HepG2 (cell line): ENCODE data around the gene PDGFA. TPM values are rescaled to one million over a fixed set of nuclear protein-coding genes. Genes with fewer than 3 reads are reported as not detected.
A peak's percentile ranks its signal among the peaks of the same experiment; 100 is the strongest.

Experiments used
- ATAC-seq: fragments of 200-7000 bp; cut with Tn5 transposase; 3 replicates; pipeline ENCODE4 v1.9.1; 2020; ENCODE audit warnings: mild to moderate bottlenecking, moderate library complexity
- BruUV-seq: library from RNA; stranded (reverse); fragments of 400-500 nt; replicated peaks from 2 replicates; lab custom pipeline; 2021; lab: Mats Ljungman, UMichigan
- CTCF ChIA-PET: fragments of 300-600 bp; formaldehyde crosslinking; extraction: SDS; loops from one replicate; lab custom pipeline; 2021; ENCODE audit warnings: low total read pairs, inconsistent platforms, low intra/inter-chr PET ratio; lab: Yijun Ruan, JAX
- POLR2A ChIA-PET: fragments of 350-600 bp; sonication (Branson Sonifier 250); formaldehyde crosslinking; loops from one replicate; lab custom pipeline; 2020; ENCODE audit warnings: antibody characterized with exemption, inconsistent platforms; lab: Yijun Ruan, JAX
- DNase-seq: peaks from one replicate; pipeline ENCODE4 v3.0.0-alpha.2; 2015; ENCODE audit warnings: low spot score
- FAIRE-seq: peaks from 3 replicates; lab custom pipeline; 2011; peaks lifted over from hg19 to GRCh38; lab: Jason Lieb, UNC
- H2AFZ ChIP-seq: one replicate; pipeline ENCODE4 v1.6.1; 2011; ENCODE audit warnings: low read length, inconsistent platforms
- H3K27ac ChIP-seq: fragments of 300-600 bp; 3 replicates; pipeline ENCODE4 v1.8.0; 2011; ENCODE audit warnings: mixed run types, mild to moderate bottlenecking, mixed read lengths, low read length, inconsistent platforms; ENCODE audit not compliant: insufficient read depth; ENCODE audit errors: extremely low read length
- H3K27me3 ChIP-seq, 2 experiments: fragments of 200-600 bp in 1 of 2; 2 replicates in 1 of 2; 3 replicates in 1 of 2; pipeline versions ENCODE4 v1.6.0 to v1.8.0; 2011; ENCODE audit warnings: low read length in 2 of 2, mild to moderate bottlenecking in 2 of 2, moderate library complexity in 2 of 2, inconsistent platforms in 1 of 2; ENCODE audit not compliant: insufficient read depth in 2 of 2, control insufficient read depth in 1 of 2
- H3K36me3 ChIP-seq, 2 experiments: fragments of 200-600 bp in 1 of 2; replicated peaks in 1 of 2; 2 replicates in 1 of 2; 3 replicates in 1 of 2; pipeline versions ENCODE4 v1.5.1 to v1.8.0; 2011; ENCODE audit warnings: low read length in 2 of 2, inconsistent platforms in 1 of 2; ENCODE audit not compliant: insufficient read depth in 2 of 2, control insufficient read depth in 1 of 2
- H3K4me1 ChIP-seq: 2 replicates; pipeline ENCODE4 v1.5.1; 2012; ENCODE audit warnings: low read length, inconsistent platforms; ENCODE audit not compliant: insufficient read depth
- H3K4me2 ChIP-seq: 2 replicates; pipeline ENCODE4 v1.6.0; 2011; ENCODE audit warnings: low read depth, low read length, inconsistent platforms
- H3K4me3 ChIP-seq, 3 experiments: fragments of 200-600 bp in 1 of 3; sonication (generic), shearing (Covaris generic) in 1 of 3; replicated peaks in 1 of 3; 2 replicates each; pipeline ENCODE4 v1.5.1; 2011 to 2016; ENCODE audit warnings: low read length in 3 of 3, inconsistent platforms in 2 of 3, low read depth in 2 of 3, mild to moderate bottlenecking in 2 of 3, control low read depth in 1 of 3, mixed read lengths in 1 of 3; ENCODE audit not compliant: insufficient read depth in 1 of 3
- H3K79me2 ChIP-seq: one replicate; pipeline ENCODE4 v1.6.1; 2011; ENCODE audit warnings: low read length, inconsistent platforms; ENCODE audit not compliant: insufficient read depth
- H3K9ac ChIP-seq: 2 replicates; pipeline ENCODE4 v1.6.0; 2011; ENCODE audit warnings: mild to moderate bottlenecking, low read depth, low read length, inconsistent platforms; ENCODE audit not compliant: insufficient read depth
- H3K9me3 ChIP-seq: 2 replicates; pipeline ENCODE4 v1.5.1; 2012; ENCODE audit warnings: mild to moderate bottlenecking, low read length
- H4K20me1 ChIP-seq: 2 replicates; pipeline ENCODE4 v1.6.0; 2011; ENCODE audit warnings: inconsistent platforms, mild to moderate bottlenecking, low read length, moderate library complexity; ENCODE audit not compliant: insufficient read depth
- BCL3 ChIP-seq: sonication (generic); formaldehyde crosslinking; IDR thresholded peaks from 2 replicates; pipeline ENCODE4 v1.5.1; 2020; ENCODE audit warnings: mild to moderate bottlenecking, missing genetic modification reagents, moderate library complexity
- GABPA ChIP-seq, 2 experiments: IDR thresholded peaks; 2 replicates each; pipeline ENCODE4 v1.6.1; 2011 to 2016; ENCODE audit warnings: low read depth in 2 of 2, low read length in 1 of 2, missing biosample characterization in 1 of 2, missing genetic modification characterization in 1 of 2
- NR2F6 ChIP-seq, 2 experiments: IDR thresholded peaks; 2 replicates each; pipeline ENCODE4 v1.6.1; 2016; ENCODE audit warnings: antibody characterized with exemption in 1 of 2, mild to moderate bottlenecking in 1 of 2
- PATZ1 ChIP-seq: sonication (generic); formaldehyde crosslinking; IDR thresholded peaks from 2 replicates; pipeline ENCODE4 v1.4.0; 2020; ENCODE audit warnings: missing genetic modification reagents
- PAXIP1 ChIP-seq: sonication (generic); formaldehyde crosslinking; conservative IDR thresholded peaks from 2 replicates; pipeline ENCODE4 v1.4.0; 2020; ENCODE audit warnings: mild to moderate bottlenecking, missing genetic modification reagents, moderate library complexity
- ZBTB38 ChIP-seq: sonication (generic); formaldehyde crosslinking; IDR thresholded peaks from 2 replicates; pipeline ENCODE4 v1.5.1; 2020; ENCODE audit warnings: mild to moderate bottlenecking, missing genetic modification reagents
- ZFX ChIP-seq: sonication (generic); formaldehyde crosslinking; IDR thresholded peaks from 2 replicates; pipeline ENCODE4 v1.4.0; 2020; ENCODE audit warnings: mild to moderate bottlenecking, low read depth, missing genetic modification reagents, moderate library complexity
- ZNF512B ChIP-seq: sonication (generic); formaldehyde crosslinking; IDR thresholded peaks from 2 replicates; pipeline ENCODE4 v1.5.1; 2020; ENCODE audit warnings: missing genetic modification reagents, mild to moderate bottlenecking, borderline replicate concordance
- ZNF597 ChIP-seq: sonication (generic); formaldehyde crosslinking; IDR thresholded peaks from 2 replicates; pipeline ENCODE4 v1.5.0; 2020; ENCODE audit warnings: missing genetic modification reagents
- ZNF772 ChIP-seq: sonication (generic); formaldehyde crosslinking; IDR thresholded peaks from 2 replicates; pipeline ENCODE4 v1.5.0; 2020; ENCODE audit warnings: mild to moderate bottlenecking, missing genetic modification reagents
- WGBS: methylation state at CpG from one replicate; pipeline ENCODE4 v1.1.6; 2017; ENCODE audit warnings: low lambda C conversion rate; 5-methylcytosine and 5-hydroxymethylcytosine counted together
- in situ Hi-C: cut with HindIII; loops from 2 replicates; pipeline ENCODE4 v1.10.0; 2017; ENCODE audit warnings: low pct_unique_long_range_greater_than_20kb; ENCODE audit not compliant: extremely low pct_ligation_motif_present
- intact Hi-C: fragments of 100-400 bp; cut with micrococcal nuclease; formaldehyde crosslinking; loops from one replicate; pipeline ENCODE4 v1.10.0; 2022; ENCODE audit not compliant: unreplicated experiment
- polyA plus RNA-seq, 8 experiments: library from polyadenylated mRNA; depleted of rRNA in 3 of 8; stranded (reverse) in 7 of 8; unstranded in 1 of 8; fragments of >200 nt; fragmentation: Illumina TruSeq in 4 of 8; extraction: Trizol in 4 of 8; gene quantifications; 2 replicates each; pipeline versions ENCODE4 v1.2.1 to v1.2.3, GENCODE V29; 2011 to 2016; ENCODE audit warnings: low read depth in 4 of 8, missing spikeins in 1 of 8, mixed read lengths in 1 of 8; ENCODE audit not compliant: insufficient read depth in 1 of 8
- total RNA-seq, 5 experiments: library from RNA; depleted of rRNA; stranded (reverse); fragments of >200 nt; fragmentation: Illumina TruSeq; extraction: Trizol; gene quantifications; 2 replicates each; pipeline ENCODE4 v1.2.3, GENCODE V29; 2016; ENCODE audit warnings: low read depth in 1 of 5

PDGFA gene
- total and polyA plus RNA-seq, 2 of the 13 experiments (the other 11 are each of a cell fraction or from before 2014, with no cell fraction given), result 1.5 to 3.4 TPM

GRCh38 chr7:474605-475424 is 44.8 kb downstream of the PDGFA start:
- in situ Hi-C loops, result no loop called here
- CTCF ChIA-PET, result no interaction called here
- BruUV-seq, result no TSS peak
- H3K27me3 ChIP-seq, result peaks cover 8% of the 10 kb centered on the region in 2 experiments; a peak in 4 of 5 replicates
- peak overlapping the region; percentile 14 for H3K27ac ChIP-seq
- H3K4me3 ChIP-seq, result no peak overlapping the region
- H3K79me2 ChIP-seq, result no peaks in the 10 kb centered on the region
- DNase-seq, result no peak
- H3K9ac ChIP-seq, result no peak overlapping the region
- WGBS, result 77% methylated on average over 22 of the region's 23 CpGs
- H3K4me2 ChIP-seq, result 0 out of 2 replicates have a peak overlapping the region, but pooled peaks have one; percentile 2
- no peaks in the 10 kb centered on the region for H3K36me3 ChIP-seq
- H4K20me1 ChIP-seq, result no peaks in the 10 kb centered on the region
- H3K9me3 ChIP-seq, result no peaks in the 10 kb centered on the region
- intact Hi-C loops, result no loop called here
- POLR2A ChIA-PET, result no interaction called here
- no peak for FAIRE-seq
- H3K4me1 ChIP-seq, result peaks cover 48% of the 10 kb centered on the region
- no peak for ATAC-seq
- no peak overlapping the region for H2AFZ ChIP-seq
- TF ChIP-seq ZNF772 (CRISPR knock-in tag), result no peak
- TF ChIP-seq BCL3 (CRISPR knock-in tag), result 0 out of 2 replicates have a peak, but pooled peaks have one; percentile 2
- no peak for TF ChIP-seq ZNF512B (CRISPR knock-in tag)
- TF ChIP-seq PATZ1 (CRISPR knock-in tag), result 0 out of 2 replicates have a peak, but pooled peaks have one; percentile 18
- 0 out of 2 replicates have a peak, but pooled peaks have one; percentile 22 for TF ChIP-seq PAXIP1 (CRISPR knock-in tag)
- no peak for TF ChIP-seq ZNF597 (CRISPR knock-in tag)
- TF ChIP-seq ZBTB38 (CRISPR knock-in tag), result peak; percentile 46; the same call in 1 of the 2 replicates
- TF ChIP-seq ZFX (CRISPR knock-in tag), result peak; percentile 26; the same call in 1 of the 2 replicates
- TF ChIP-seq GABPA (IDR thresholded peaks at IDR 0.05; ENCODE audit: low read depth, low read length), result no peak; the same call in 1 of the 2 replicates
- TF ChIP-seq GABPA (CRISPR knock-in tag; IDR thresholded peaks at IDR 0.05; ENCODE audit: low read depth), result peak; percentile 40
- TF ChIP-seq NR2F6 (IDR thresholded peaks at IDR 0.05), result peak; percentile 59
- peak; percentile 75; the same call in 1 of the 2 replicates for TF ChIP-seq NR2F6 (CRISPR knock-in tag; IDR thresholded peaks at IDR 0.05)
